Fibroblast of the aortic adventitia (primary cell): ENCODE data around the gene NAA38. TPM values are rescaled to one million over a fixed set of nuclear protein-coding genes. Genes with fewer than 3 reads are reported as not detected.
A peak's percentile ranks its signal among the peaks of the same experiment; 100 is the strongest.

Experiments
- DNase-seq: peaks from one replicate; pipeline ENCODE4 v3.0.0-alpha.2; 2010; ENCODE audit warnings: low read depth
- H3K4me3 ChIP-seq: 2 replicates; pipeline ENCODE4 v1.5.1; 2011; ENCODE audit warnings: low read depth, mild to moderate bottlenecking, control low read depth, low read length, moderate library complexity
- CTCF ChIP-seq: IDR thresholded peaks from 2 replicates; pipeline ENCODE4 v1.5.1; 2011; ENCODE audit warnings: mild to moderate bottlenecking, low read length, control low read depth, inconsistent platforms; ENCODE audit not compliant: insufficient read depth
- total RNA-seq: library from RNA; depleted of rRNA; stranded (reverse); fragments of >200 nt; gene quantifications from 2 replicates; pipeline ENCODE4 v1.2.3, GENCODE V29; 2012; ENCODE audit warnings: low replicate concordance

The NAA38 gene
- total RNA-seq, 1 donor: 39.1 TPM

- no peak for DNase-seq
- H3K4me3 ChIP-seq: no peak overlapping the region
- no peak for TF ChIP-seq CTCF
Measured at GRCh38 chr17:7846063-7846735, 11.2 kb downstream of the NAA38 start.

DNA sequence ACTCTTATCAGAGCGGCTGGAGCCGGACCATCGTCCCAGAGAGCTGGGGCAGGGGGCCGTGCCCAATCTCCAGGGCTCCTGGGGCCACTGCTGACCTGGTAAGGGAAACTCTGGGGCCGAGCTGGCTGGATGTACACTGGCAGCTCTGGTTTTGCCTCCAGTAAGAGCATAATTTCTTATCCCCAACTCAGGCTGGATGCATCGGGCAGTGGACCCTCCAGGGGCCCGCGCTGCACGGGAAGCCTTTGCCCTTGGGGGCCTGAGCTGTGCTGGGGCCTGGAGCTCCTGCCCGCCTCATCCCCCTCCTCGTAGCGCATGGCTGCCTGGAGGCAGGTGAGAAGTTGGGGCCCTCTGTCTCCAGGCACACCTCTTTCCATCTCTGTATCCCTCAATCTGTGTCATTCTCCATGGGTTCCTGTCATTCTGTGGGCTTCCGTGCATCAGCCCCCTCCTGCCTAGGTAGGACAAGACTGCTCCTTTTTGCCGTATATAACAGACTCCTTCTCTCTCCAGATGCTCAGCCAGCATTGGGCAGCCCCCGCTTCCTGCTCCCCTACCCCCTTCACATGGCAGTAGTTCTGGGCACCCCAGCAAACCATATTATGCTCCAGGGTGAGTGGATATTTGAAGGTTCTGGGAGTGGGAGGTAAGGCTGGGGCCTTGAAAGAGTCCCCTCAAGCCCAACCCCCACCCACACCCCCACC lies 11.8 kb downstream of the NAA38 start:
- no peak for DNase-seq
- no peak for TF ChIP-seq CTCF
- H3K4me3 ChIP-seq: peak overlapping the region; percentile 56

- TF ChIP-seq CTCF: no peak
- DNase-seq: peak; percentile 95
- H3K4me3 ChIP-seq: peak overlapping the region; percentile 85
Measured at GRCh38 chr17:7844292-7845154, 12.8 kb downstream of the NAA38 start.

GRCh38 chr17:7843536-7844291 lies 13.6 kb downstream of the NAA38 start:
- DNase-seq: peak; percentile 82
- TF ChIP-seq CTCF: no peak
- peak overlapping the region; percentile 85 for H3K4me3 ChIP-seq

- no peak for TF ChIP-seq CTCF
- peak overlapping the region; percentile 85 for H3K4me3 ChIP-seq
- DNase-seq: no peak
Measured at GRCh38 chr17:7843257-7843535, 14.2 kb downstream of the NAA38 start.
